Lower lobe of right lung (tissue), 2 donors: ENCODE measurements around the gene TMEM150A. TPM values are rescaled to one million over a fixed set of nuclear protein-coding genes. Genes with fewer than 3 reads are reported as not detected.

Experiments used
- ATAC-seq, 2 donors: fragments of 200-7000 bp; cut with Tn5 transposase; one replicate each; pipeline ENCODE4 v1.9.1; 2020 to 2022; ENCODE audit warnings: mild to moderate bottlenecking in 2 of 2, moderate library complexity in 2 of 2
- DNase-seq: peaks from one replicate; pipeline ENCODE4 v3.0.0-alpha.2; 2020
- H3K27ac ChIP-seq: fragments of 200-600 bp; one replicate; pipeline ENCODE4 v1.8.0; 2022
- H3K27me3 ChIP-seq: fragments of 200-600 bp; one replicate; pipeline ENCODE4 v1.8.0; 2022; ENCODE audit warnings: low read depth
- H3K36me3 ChIP-seq: fragments of 200-600 bp; one replicate; pipeline ENCODE4 v1.8.0; 2022; ENCODE audit warnings: mild to moderate bottlenecking
- H3K4me1 ChIP-seq: fragments of 200-600 bp; one replicate; pipeline ENCODE4 v1.8.0; 2022
- H3K4me3 ChIP-seq: fragments of 200-600 bp; one replicate; pipeline ENCODE4 v1.8.0; 2022; ENCODE audit warnings: mild to moderate bottlenecking
- H3K9me3 ChIP-seq: fragments of 200-600 bp; one replicate; pipeline ENCODE4 v1.8.0; 2022
- CTCF ChIP-seq: fragments of 200-600 bp; IDR thresholded peaks from one replicate; pipeline ENCODE4 v1.8.0; 2022; ENCODE audit warnings: antibody characterized with exemption, mild to moderate bottlenecking
- intact Hi-C: fragments of 100-400 bp; cut with DNase I; formaldehyde crosslinking; loops from one replicate; pipeline ENCODE4 v1.11.0; 2022
- total RNA-seq: library from RNA; stranded (reverse); fragmentation: NEBNext Ultra II Directional; extraction: Animal tissue kit (Norgen Biotek cat#: 25700); gene quantifications from one replicate; pipeline ENCODE4 v1.2.1, GENCODE V29; 2021
- donor health status: DM: no; HTN: yes; CAD: no; lungs with severe emphysema.

The TMEM150A gene
- total RNA-seq, 1 donor from 2014 or later, result 28.9 TPM

- no peaks in the 10 kb centered on the region for H3K27me3 ChIP-seq
- H3K4me3 ChIP-seq, result no peak overlapping the region
- TF ChIP-seq CTCF, result no peak
- peaks cover 46% of the 10 kb centered on the region for H3K36me3 ChIP-seq
- no peaks in the 10 kb centered on the region for H3K9me3 ChIP-seq
- H3K27ac ChIP-seq, result no peak overlapping the region
- intact Hi-C loops, result no loop called here
- ATAC-seq (no peak), DNase-seq (no peak)
- peaks cover 60% of the 10 kb centered on the region for H3K4me1 ChIP-seq
These were observed 5.3 kb downstream of the TMEM150A start for GRCh38 chr2:85597241-85597640.

GRCh38 chr2:85596486-85597143 lies 5.9 kb downstream of the TMEM150A start:
- no peak for DNase-seq

GRCh38 chr2:85596026-85596333 lies 6.5 kb downstream of the TMEM150A start:
- intact Hi-C loops, result no loop called here
- Histone ChIP-seq H3K4me3 (peak overlapping the region; percentile 90), H3K36me3 (peaks cover 44% of the 10 kb centered on the region), H3K4me1 (peaks cover 65% of the 10 kb centered on the region), H3K27ac (peak overlapping the region; percentile 94), H3K9me3 (no peaks in the 10 kb centered on the region), H3K27me3 (no peaks in the 10 kb centered on the region)
- DNase-seq (no peak), ATAC-seq (peak; percentile 1 to 2)
- TF ChIP-seq CTCF, result no peak

More at GRCh38 chr2:85596486-85597143, 5.9 kb downstream of the TMEM150A start:
- H3K4me1 ChIP-seq, result peaks cover 65% of the 10 kb centered on the region
- H3K9me3 ChIP-seq, result no peaks in the 10 kb centered on the region
- H3K27me3 ChIP-seq, result no peaks in the 10 kb centered on the region
- H3K4me3 ChIP-seq, result peak overlapping the region; percentile 90
- ATAC-seq, result no peak
- H3K36me3 ChIP-seq, result peaks cover 46% of the 10 kb centered on the region
- TF ChIP-seq CTCF, result no peak
- peak overlapping the region; percentile 94 for H3K27ac ChIP-seq
- intact Hi-C loops, result no loop called here

- ATAC-seq (peak; percentile 97), DNase-seq (peak; percentile 96)
- Histone ChIP-seq H3K9me3 (no peaks in the 10 kb centered on the region), H3K27ac (peak within 1 kb of the TSS; percentile 94), H3K36me3 (peaks cover 39% of the 10 kb centered on the region), H3K4me3 (peak within 1 kb of the TSS; percentile 90), H3K4me1 (peaks cover 67% of the 10 kb centered on the region), H3K27me3 (no peaks in the 10 kb centered on the region)
- no peak for TF ChIP-seq CTCF
- intact Hi-C loops, result no loop called here
These were observed 7.0 kb downstream of the TMEM150A start, which contains the start of gene RNF181 for GRCh38 chr2:85595301-85596025. TSS of gene RNF181 (plus strand) at chr2:85595745. CDS start at chr2:85595764, 19 bp downstream.

- intact Hi-C loops, result no loop called here
- H3K27ac ChIP-seq, result peak overlapping the region; percentile 94
- no peaks in the 10 kb centered on the region for H3K9me3 ChIP-seq
- H3K27me3 ChIP-seq, result no peaks in the 10 kb centered on the region
- H3K4me1 ChIP-seq, result peaks cover 67% of the 10 kb centered on the region
- peaks cover 33% of the 10 kb centered on the region for H3K36me3 ChIP-seq
- TF ChIP-seq CTCF, result no peak
- DNase-seq (no peak), ATAC-seq (no peak)
- peak overlapping the region; percentile 90 for H3K4me3 ChIP-seq
These were observed 7.7 kb downstream of the TMEM150A start for GRCh38 chr2:85594715-85595300.
